ENCODE measurements around the gene EIF4E.
"Not testable (repeated sequence)": the region's sequence is repeated elsewhere in the genome, so short reads cannot be mapped to it uniquely, and the experiment has no call there.

The EIF4E gene

DNA sequence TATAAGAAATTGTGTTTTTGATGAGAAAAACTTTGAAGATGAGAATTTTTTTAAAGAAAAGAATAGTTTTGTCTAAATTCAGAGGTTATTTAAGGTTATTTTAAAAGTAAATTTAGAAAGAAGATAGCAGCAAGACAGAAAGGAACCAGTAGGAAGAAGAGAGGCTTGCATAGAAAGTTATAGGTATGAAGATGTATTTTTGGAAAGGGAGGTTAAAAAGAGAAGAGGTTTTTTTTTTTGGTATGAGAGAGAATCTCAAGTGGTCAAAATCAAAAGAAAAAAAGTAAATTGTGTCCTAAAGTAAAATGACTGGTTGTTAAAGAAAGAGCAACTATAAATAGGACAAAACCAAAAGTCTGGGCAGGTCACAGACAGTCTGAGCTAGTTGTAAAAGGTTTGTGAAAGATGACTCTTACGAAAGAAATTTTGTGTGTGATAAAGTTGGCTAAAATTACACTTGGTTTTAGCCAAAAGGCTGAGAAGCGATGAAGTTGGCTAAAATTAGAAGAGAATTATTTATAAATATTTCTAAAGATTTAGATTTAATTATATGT, 16.4 kb upstream of the EIF4E start:
- H3K36me3 Mint-ChIP-seq = no peaks in the 10 kb centered on the region
- ATAC-seq = no peak
- H3K9me3 Mint-ChIP-seq = no peaks in the 10 kb centered on the region
- no peaks in the 10 kb centered on the region for H3K4me1 Mint-ChIP-seq
- no peak overlapping the region for H3K4me3 Mint-ChIP-seq
- no peak overlapping the region for H3K27ac Mint-ChIP-seq
- H3K27me3 Mint-ChIP-seq = no peaks in the 10 kb centered on the region

DNA sequence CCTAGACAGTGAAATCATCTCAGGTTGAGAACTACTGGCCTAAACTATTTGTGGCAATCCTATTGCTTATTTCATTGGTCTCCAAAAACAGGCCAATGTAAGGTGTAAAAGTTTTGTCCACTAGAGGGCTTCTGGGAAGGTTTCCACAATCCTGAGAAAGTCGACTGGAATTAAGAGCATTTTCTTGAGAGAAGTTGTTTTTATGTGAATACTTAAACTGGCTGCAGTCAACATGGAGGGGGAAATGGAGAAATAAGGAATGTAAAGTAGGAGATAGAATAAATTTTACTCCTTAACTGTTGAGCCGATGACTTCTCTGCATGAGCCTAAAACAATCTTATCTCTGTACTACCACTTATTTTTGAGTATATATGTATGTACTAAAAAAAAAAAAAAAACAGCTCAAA, 11.0 kb upstream of the EIF4E start:
- Mint-ChIP-seq H3K4me3 (no peak overlapping the region), H3K27ac (peak overlapping the region; percentile 80), H3K27me3 (no peaks in the 10 kb centered on the region), H3K9me3 (no peaks in the 10 kb centered on the region), H3K4me1 (peaks cover 25% of the 10 kb centered on the region), H3K36me3 (no peaks in the 10 kb centered on the region)
- peak; percentile 34 for ATAC-seq

DNA sequence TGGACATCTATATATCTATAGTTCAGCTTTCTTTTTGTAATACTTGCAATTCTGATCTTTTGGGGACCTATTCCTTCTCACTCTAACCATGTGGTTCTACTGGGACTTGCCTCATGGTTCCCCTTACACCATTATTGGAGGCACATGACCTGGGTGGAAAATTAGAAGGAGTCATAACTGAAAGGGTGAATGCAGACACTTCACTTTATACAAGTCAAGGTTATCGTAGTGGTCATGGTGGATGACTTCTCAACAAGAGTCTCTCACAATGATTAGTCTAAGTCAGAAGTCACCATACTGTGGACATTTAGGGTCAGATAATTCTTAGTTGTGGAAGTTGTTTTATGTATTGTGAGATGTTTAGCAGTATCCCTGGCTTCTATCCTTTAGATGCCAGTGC, 10.5 kb upstream of the EIF4E start:
- Mint-ChIP-seq H3K4me1 (peaks cover 25% of the 10 kb centered on the region), H3K27me3 (no peaks in the 10 kb centered on the region), H3K4me3 (no peak overlapping the region), H3K9me3 (no peaks in the 10 kb centered on the region), H3K27ac (peak overlapping the region; percentile 80), H3K36me3 (no peaks in the 10 kb centered on the region)
- ATAC-seq = peak; percentile 79

DNA sequence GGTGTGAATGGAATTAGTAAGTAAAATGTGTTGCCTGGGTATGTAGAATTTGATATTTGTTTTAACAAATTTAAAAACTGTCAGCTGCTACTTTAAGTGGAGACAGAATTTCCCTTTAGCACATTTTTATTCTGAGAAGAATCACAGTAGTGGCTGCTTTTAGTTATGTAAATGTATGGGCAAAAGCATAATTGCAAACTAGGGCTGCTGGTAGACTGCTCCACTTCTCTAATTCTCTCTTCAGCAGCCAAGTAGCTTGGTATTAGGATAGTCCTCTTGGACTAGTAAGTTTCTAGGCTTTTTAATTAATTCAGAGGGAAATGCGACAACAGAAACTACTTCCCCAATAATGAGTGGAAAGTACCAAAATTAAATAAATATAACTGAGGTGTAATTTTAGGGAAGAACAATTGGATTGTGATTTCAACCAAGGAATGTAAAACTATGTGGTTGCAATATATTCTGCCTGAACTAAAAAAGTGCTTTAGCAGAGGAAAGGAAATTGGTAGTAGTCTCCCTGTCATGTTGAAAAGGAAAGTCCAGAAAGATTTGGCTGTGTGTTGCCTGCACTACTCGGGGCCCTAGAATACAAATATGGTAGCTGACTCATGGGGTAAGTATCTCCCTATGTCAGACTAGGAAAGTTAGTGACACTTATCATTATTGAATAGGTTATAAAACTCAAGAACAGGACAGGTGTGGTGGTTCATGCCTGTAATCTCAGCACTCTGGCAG, 9.2 kb upstream of the EIF4E start:
- Mint-ChIP-seq H3K27me3 (no peaks in the 10 kb centered on the region), H3K9me3 (no peaks in the 10 kb centered on the region), H3K4me3 (no peak overlapping the region), H3K4me1 (peaks cover 26% of the 10 kb centered on the region), H3K36me3 (no peaks in the 10 kb centered on the region), H3K27ac (peak overlapping the region; percentile 49)
- no peak for ATAC-seq

DNA sequence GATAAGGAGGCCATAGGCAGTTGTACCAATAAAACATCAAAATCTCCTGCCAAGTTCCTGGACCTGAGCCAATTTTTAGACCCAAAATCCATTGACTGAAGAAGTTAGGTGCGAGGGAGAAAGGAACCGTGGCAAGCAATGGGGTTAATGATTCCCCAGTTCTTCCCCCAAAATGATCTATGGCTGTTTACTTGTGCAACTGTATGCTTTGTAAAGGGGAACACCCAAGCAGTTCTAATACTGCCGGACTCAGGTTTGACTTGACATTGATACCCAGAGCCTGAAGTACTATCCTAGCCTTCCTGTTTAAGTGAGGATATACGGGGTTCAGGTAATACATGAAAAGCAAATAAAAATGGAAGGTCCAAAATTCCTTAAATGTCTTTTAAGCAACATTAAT, 6.7 kb upstream of the EIF4E start:
- H3K9me3 Mint-ChIP-seq = peaks cover 3% of the 10 kb centered on the region
- no peak overlapping the region for H3K27ac Mint-ChIP-seq
- H3K4me3 Mint-ChIP-seq = no peak overlapping the region
- ATAC-seq = no peak
- no peaks in the 10 kb centered on the region for H3K36me3 Mint-ChIP-seq
- no peaks in the 10 kb centered on the region for H3K27me3 Mint-ChIP-seq
- peaks cover 44% of the 10 kb centered on the region for H3K4me1 Mint-ChIP-seq

DNA sequence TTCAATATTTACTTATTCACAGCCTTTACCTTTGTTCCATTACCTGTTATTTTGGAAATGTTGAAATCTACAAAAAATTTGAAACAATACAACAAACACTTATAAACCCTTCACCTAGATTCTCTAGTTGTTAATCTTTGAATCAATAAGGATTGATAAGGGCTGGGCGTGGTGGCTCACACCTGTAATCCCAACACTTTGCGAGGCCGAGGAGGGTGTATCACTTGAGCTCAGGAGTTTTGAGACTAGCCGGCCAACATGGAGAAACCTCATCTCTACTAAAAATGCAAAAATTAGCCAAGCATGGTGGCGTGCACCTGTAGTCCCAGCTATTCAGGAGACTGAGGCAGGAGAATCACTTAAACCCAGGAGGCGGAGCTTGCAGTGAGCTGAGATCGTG, 5.9 kb upstream of the EIF4E start:
- not testable (repeated sequence) for H3K27ac Mint-ChIP-seq, H3K9me3 Mint-ChIP-seq, H3K4me3 Mint-ChIP-seq, ATAC-seq, H3K27me3 Mint-ChIP-seq, H3K36me3 Mint-ChIP-seq
- peaks cover 48% of the 10 kb centered on the region for H3K4me1 Mint-ChIP-seq

DNA sequence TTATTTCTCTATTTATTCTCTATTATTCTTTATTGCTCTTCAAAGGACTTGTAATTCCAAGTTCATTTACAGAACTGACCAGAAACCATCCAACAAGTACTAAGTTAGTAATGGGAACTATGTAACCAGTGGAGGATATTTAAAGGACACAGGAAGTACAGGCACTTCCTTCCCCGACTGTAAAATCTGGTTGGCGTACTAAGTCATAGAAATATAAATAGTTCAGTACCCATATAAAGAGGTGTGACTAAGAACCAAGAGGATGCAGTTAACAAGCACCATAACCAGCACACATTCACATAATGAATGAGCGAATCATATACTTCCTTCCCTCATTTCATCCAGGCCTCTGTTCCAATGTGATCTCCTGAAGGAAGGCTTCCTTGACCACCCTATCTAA, 3.6 kb upstream of the EIF4E start:
- Mint-ChIP-seq H3K27ac (peak overlapping the region; percentile 69), H3K9me3 (peaks cover 3% of the 10 kb centered on the region), H3K36me3 (no peaks in the 10 kb centered on the region), H3K4me3 (no peak overlapping the region), H3K4me1 (peaks cover 41% of the 10 kb centered on the region), H3K27me3 (no peaks in the 10 kb centered on the region)
- ATAC-seq = no peak

DNA sequence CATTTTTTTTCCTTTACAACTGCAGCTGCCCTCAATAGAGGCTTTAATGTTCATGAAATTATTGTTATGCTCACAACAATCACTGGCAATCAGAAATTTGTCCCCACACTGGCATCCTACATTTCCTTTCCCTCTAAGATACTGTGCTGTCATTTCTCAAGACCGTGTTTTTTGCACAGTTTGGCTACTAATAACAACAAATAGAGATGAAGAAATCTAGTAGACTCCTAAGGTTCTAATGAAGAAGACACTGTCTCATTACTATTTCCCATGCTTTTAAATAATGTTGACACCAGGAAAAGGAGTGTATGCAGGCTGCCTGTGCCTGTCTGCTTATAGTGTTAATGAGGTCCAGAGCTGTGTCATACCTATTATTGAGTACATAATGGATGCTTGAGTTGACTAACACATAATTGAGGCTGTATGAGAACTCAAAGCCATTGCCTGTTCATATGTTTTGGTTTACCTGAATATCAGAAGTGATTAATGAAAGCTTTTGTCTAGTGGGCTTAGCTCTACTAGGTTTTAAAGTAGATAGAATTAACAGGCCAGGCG, 1.5 kb upstream of the EIF4E start:
- Mint-ChIP-seq H3K4me3 (peak overlapping the region; percentile 96), H3K4me1 (peaks cover 47% of the 10 kb centered on the region), H3K27ac (peak overlapping the region; percentile 94), H3K27me3 (no peaks in the 10 kb centered on the region), H3K36me3 (peaks cover 12% of the 10 kb centered on the region), H3K9me3 (peaks cover 3% of the 10 kb centered on the region)
- no peak for ATAC-seq

DNA sequence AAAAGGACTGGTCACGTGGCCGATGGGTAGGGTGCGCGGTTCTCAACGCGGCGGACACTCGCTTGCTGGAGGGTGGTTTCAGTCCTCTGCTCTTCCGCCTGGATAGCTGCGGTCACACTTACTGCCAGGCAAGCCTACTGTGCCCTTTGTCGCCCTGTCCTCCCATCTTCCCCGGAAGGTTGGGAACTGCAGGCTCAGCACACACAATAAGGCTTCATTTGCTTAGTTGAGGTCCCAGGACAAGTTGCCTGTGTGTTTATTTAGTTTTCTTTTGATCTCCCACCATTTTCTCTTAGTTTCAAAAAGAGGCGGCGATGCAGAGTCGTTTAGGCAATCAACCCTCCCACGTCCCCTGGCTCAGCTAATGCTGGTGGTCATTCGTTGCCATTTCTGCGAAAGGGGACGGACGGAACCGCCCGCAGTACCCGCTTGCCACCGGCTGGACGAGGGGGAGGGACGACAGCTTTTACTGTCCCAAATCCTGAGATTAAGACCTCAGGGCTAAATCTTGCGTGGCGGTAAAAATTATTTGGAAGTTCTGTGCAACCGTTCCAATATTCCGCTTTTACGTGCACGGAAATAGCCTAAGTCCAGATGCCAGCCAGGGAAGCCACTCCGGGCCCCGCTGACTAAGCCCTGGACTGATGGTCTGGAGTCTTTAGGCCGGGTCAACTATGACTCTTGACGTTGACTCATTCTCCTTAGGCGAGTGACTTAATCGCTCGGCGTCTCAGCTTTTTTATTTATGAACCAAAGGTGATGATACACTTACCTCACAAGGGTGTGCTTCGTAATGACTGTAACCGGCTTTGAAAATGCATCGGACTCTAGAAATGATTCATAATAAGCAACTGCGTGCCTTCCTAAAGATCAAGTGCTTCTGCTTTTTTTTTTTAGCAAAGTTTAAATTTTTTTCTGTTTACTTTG, 671 bp upstream of the EIF4E start:
- peak overlapping the region; percentile 96 for H3K4me3 Mint-ChIP-seq
- ATAC-seq = peak; percentile 75
- H3K36me3 Mint-ChIP-seq = peaks cover 12% of the 10 kb centered on the region
- peaks cover 3% of the 10 kb centered on the region for H3K9me3 Mint-ChIP-seq
- H3K27me3 Mint-ChIP-seq = no peaks in the 10 kb centered on the region
- peaks cover 47% of the 10 kb centered on the region for H3K4me1 Mint-ChIP-seq
- H3K27ac Mint-ChIP-seq = peak overlapping the region; percentile 94

DNA sequence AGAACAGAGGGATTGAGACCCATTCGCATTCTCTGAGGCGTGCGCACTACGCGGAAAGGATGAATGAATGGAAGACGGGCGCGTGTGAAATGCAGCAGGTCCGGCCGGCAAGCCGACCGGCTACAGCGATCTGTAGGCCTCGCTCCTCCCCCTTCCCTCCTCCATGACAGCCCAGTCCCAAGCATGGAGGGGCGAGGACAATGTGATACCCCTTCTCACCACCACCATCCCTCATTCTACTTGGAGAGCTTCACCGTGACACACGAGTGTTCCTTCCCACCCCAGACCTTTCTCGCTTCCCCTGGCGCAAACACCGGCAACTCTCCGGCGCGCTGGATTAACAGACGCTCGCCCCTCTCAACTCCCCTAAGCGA, 815 bp downstream of the EIF4E start:
- Mint-ChIP-seq H3K4me3 (peak overlapping the region; percentile 96), H3K36me3 (peaks cover 17% of the 10 kb centered on the region), H3K27me3 (no peaks in the 10 kb centered on the region), H3K27ac (peak overlapping the region; percentile 94), H3K9me3 (peaks cover 3% of the 10 kb centered on the region), H3K4me1 (peaks cover 56% of the 10 kb centered on the region)
- peak; percentile 69 for ATAC-seq

DNA sequence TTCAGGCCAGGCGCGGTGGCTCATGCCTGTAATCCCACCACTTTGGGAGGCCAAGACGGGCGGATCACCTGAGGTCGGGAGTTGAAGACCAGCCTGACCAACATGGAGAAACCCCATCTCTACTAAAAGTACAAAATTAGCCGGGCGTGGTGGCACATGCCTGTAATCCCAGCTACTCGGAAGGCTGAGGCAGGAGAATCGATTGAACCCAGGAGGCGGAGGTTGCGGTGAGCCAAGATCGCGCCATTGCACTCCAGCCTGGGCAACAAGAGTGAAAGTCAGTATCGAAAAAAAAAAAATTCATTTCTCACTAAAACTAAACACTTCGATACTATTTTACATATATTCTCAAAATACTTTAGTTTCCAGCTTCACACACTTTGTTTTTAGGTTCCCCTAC, 2.7 kb downstream of the EIF4E start:
- peaks cover 45% of the 10 kb centered on the region for H3K4me1 Mint-ChIP-seq
- not testable (repeated sequence) for H3K4me3 Mint-ChIP-seq, ATAC-seq, H3K27me3 Mint-ChIP-seq, H3K9me3 Mint-ChIP-seq, H3K27ac Mint-ChIP-seq
- H3K36me3 Mint-ChIP-seq = peaks cover 22% of the 10 kb centered on the region

DNA sequence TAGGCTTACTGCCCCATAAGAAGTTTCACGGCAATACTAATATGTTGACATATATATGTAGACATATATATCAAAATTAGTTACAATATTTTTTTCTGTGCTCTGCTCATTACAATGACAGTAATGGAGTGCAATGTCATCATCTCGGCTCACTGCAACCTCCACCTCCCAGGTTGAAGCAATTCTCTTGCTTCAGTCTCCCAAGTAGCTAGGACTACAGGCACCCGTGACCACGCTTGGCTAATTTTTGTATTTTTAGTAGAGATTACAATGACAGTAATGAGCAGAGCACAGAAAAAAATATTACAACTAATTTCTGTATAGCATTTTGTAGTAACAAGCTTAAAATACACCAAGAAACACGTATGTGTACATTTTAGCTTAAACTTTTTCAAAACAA, 7.6 kb downstream of the EIF4E start:
- Mint-ChIP-seq H3K27me3 (no peaks in the 10 kb centered on the region), H3K27ac (no peak overlapping the region), H3K36me3 (peaks cover 20% of the 10 kb centered on the region), H3K4me1 (peaks cover 34% of the 10 kb centered on the region), H3K9me3 (no peaks in the 10 kb centered on the region), H3K4me3 (no peak overlapping the region)
- ATAC-seq = no peak

DNA sequence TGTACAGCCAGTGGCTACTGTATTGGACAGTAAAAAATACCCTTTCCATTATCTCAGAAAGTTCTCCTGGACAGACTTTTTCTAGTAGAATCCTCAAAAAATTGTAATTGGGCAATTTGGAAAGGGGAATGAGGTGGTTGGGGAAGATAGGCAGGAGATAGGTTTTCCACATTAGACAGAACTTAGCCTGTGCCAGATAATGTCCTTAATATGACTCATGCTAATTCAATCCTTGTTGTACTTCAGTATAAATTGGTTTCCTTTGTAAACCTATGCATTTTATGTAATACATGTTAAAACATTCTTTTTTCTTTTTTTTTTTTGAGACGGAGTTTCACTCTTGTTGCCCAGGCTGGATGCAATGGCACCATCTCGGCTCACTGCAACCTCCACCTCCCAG, 8.9 kb downstream of the EIF4E start:
- H3K9me3 Mint-ChIP-seq = no peaks in the 10 kb centered on the region
- H3K27me3 Mint-ChIP-seq = no peaks in the 10 kb centered on the region
- no peak overlapping the region for H3K4me3 Mint-ChIP-seq
- peaks cover 19% of the 10 kb centered on the region for H3K36me3 Mint-ChIP-seq
- H3K4me1 Mint-ChIP-seq = peaks cover 44% of the 10 kb centered on the region
- H3K27ac Mint-ChIP-seq = no peak overlapping the region
- no peak for ATAC-seq

DNA sequence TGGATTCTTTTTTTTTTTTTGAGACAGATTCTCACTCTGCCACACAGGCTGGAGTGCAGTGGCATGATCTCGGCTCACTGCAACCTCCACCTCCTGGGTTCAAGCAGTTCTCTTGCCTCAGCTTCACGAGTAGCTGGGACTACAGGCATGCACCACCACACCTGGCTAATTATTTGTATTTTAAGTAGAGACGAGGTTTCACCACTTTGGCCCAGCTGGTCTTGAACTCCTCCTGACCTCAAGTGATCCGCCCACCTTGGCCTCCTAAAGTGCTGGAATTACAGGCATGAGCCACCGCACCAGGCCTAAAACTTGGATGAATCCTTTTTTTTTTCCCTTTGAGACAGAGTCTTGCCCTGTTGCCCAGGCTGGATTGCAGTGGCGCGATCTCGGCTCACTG, 18.2 kb downstream of the EIF4E start:
- peaks cover 18% of the 10 kb centered on the region for H3K36me3 Mint-ChIP-seq
- not testable (repeated sequence) for H3K27ac Mint-ChIP-seq, H3K27me3 Mint-ChIP-seq, ATAC-seq, H3K4me3 Mint-ChIP-seq, H3K9me3 Mint-ChIP-seq
- peaks cover 63% of the 10 kb centered on the region for H3K4me1 Mint-ChIP-seq

DNA sequence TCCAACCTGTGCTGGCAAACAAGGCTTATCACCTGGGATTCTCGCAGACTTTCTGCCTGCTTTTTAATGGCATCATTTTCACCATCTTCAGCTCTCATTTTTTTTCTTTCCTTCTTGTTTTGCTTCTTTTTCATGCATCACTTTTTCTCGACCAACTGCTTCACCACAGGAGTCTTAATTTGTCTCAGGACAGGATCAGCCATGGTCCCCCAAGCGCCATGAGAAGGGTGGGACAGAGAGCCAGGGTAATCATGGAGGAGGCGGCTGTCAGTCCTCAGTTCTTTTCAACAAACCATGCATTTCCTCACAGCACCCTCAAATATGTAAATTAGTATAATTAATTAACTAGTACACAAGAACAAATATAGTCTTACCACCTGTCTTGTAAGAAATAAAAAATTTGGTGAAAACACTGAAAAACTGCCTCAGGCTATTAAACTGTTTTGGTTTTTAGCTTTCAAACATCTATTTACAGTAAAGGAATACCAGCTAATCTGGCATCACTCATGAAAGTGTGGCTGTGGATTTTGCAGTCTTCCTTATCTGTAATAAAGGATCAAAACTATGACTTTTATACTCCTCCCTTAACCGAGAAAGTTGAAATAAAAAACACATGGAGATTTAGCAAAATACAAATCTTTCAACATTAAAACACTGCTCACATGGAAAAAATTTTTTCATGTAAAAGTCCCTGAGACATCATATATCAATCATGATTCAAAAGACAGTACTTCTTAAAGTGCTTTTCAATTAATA, 19.1 kb downstream of the EIF4E start:
- peaks cover 63% of the 10 kb centered on the region for H3K4me1 Mint-ChIP-seq
- peak overlapping the region; percentile 52 for H3K27ac Mint-ChIP-seq
- H3K4me3 Mint-ChIP-seq = no peak overlapping the region
- no peaks in the 10 kb centered on the region for H3K27me3 Mint-ChIP-seq
- peaks cover 18% of the 10 kb centered on the region for H3K36me3 Mint-ChIP-seq
- ATAC-seq = no peak
- no peaks in the 10 kb centered on the region for H3K9me3 Mint-ChIP-seq
